K562 (cell line): ENCODE data around the gene SRRD. TPM values are rescaled to one million over a fixed set of nuclear protein-coding genes. Genes with fewer than 3 reads are reported as not detected.

ENCODE experiments used
- CBX2 ChIP-seq: fragments of 200-600 bp; sonication (generic); IDR thresholded peaks from one replicate; pipeline ENCODE4 v1.6.1; 2012; ENCODE audit warnings: mild to moderate bottlenecking, low read length, inconsistent platforms; ENCODE audit not compliant: insufficient read depth, poor library complexity, severe bottlenecking
- DACH1 ChIP-seq: fragments of 450-650 bp; IDR thresholded peaks from 2 replicates; pipeline ENCODE4 v1.6.1; 2018; ENCODE audit not compliant: partially characterized antibody
- KAT8 ChIP-seq: fragments of 450-650 bp; IDR thresholded peaks from 2 replicates; pipeline ENCODE4 v1.6.1; 2016; ENCODE audit warnings: low read depth, mild to moderate bottlenecking
- KLF16 ChIP-seq: IDR thresholded peaks from 2 replicates; pipeline ENCODE4 v1.6.1; 2016; ENCODE audit warnings: antibody characterized with exemption
- MAFF ChIP-seq: IDR thresholded peaks from 2 replicates; pipeline ENCODE4 v1.6.1; 2012; ENCODE audit warnings: low read length, improper control_type of control experiment
- PHTF2 ChIP-seq: fragments of 250-450 bp; sonication (Bioruptor Pico); IDR thresholded peaks from 2 replicates; pipeline ENCODE4 v1.5.0; 2021; ENCODE audit warnings: mild to moderate bottlenecking
- SRF ChIP-seq, 2 experiments: fragments of 250-450, 450-650 bp in 1 of 2; sonication (Bioruptor Pico) in 1 of 2; sonication (generic) in 1 of 2; formaldehyde crosslinking; IDR thresholded peaks; 2 replicates each; pipeline versions ENCODE4 v1.5.0 to v1.5.1; 2020 to 2022; ENCODE audit warnings: mild to moderate bottlenecking in 1 of 2, missing genetic modification reagents in 1 of 2
- TSC22D4 ChIP-seq: fragments of 450-650 bp; IDR thresholded peaks from 2 replicates; pipeline ENCODE4 v1.6.1; 2016; ENCODE audit warnings: missing genetic modification characterization, missing biosample characterization, control low read depth
- ZKSCAN1 ChIP-seq: fragments of 150-350 bp; IDR thresholded peaks from 2 replicates; pipeline ENCODE4 v1.6.1; 2016; ENCODE audit warnings: low read depth, low read length
- ZNF134 ChIP-seq: fragments of 250-450 bp; sonication (Bioruptor Pico); conservative IDR thresholded peaks from 2 replicates; pipeline ENCODE4 v1.4.0; 2020
- ZNF449 ChIP-seq: fragments of 250-450 bp; sonication (Bioruptor Pico); IDR thresholded peaks from 2 replicates; pipeline ENCODE4 v1.8.0; 2022; ENCODE audit warnings: moderate library complexity, mild to moderate bottlenecking, inconsistent platforms
- ZNF589 ChIP-seq: fragments of 200-800 bp; sonication (Bioruptor generic); IDR thresholded peaks from 2 replicates; pipeline ENCODE4 v1.6.1; 2016; ENCODE audit warnings: low read depth, missing genetic modification characterization, missing compliant biosample characterization
- polyA plus RNA-seq, 8 experiments: library from polyadenylated mRNA; depleted of rRNA in 4 of 8; stranded (reverse) in 5 of 8; unstranded in 3 of 8; fragments of >200 nt; fragmentation: Nextera tagmentation in 2 of 8; fragmentation: Illumina TruSeq in 1 of 8; extraction: Ambion mirVana in 2 of 8; extraction: Trizol in 1 of 8; gene quantifications; 2 replicates each; pipeline versions ENCODE4 v1.2.1 to v1.2.3, GENCODE V29; 2011 to 2014; ENCODE audit warnings: inconsistent platforms in 1 of 8, missing spikeins in 1 of 8
- total RNA-seq, 7 experiments: library from RNA; depleted of rRNA in 6 of 7; stranded (reverse); fragments of >200 nt in 6 of 7; fragmentation: Illumina TruSeq in 2 of 7; extraction: Trizol in 2 of 7; gene quantifications; 2 replicates each; pipeline versions ENCODE4 v1.2.1 to v1.2.3, GENCODE V29; 2011 to 2021; ENCODE audit warnings: low replicate concordance in 1 of 7

The SRRD gene
- total and polyA plus RNA-seq, 9 of the 15 experiments (the other 6 are each of a cell fraction or from before 2014, with no cell fraction given), result 4.9 to 59.4 (median 34.4) TPM

GRCh38 chr22:26457661-26458272 is 25.9 kb upstream of the SRRD start (continued):
- TF ChIP-seq ZKSCAN1, result no peak
- TF ChIP-seq DACH1, result no peak
- no peak for TF ChIP-seq KLF16
- TF ChIP-seq SRF (CRISPR knock-in tag; IDR thresholded peaks at IDR 0.05), result no peak
- TF ChIP-seq TSC22D4 (tag), result no peak
- TF ChIP-seq ZNF449, result no peak
- TF ChIP-seq MAFF, result no peak
- no peak for TF ChIP-seq ZNF589 (CRISPR knock-in tag)
- TF ChIP-seq CBX2, result no peak
- no peak for TF ChIP-seq KAT8
- TF ChIP-seq ZNF134 (CRISPR knock-in tag), result no peak
- TF ChIP-seq PHTF2 (CRISPR knock-in tag), result no peak
